Nephron (organoid): ENCODE data around the gene DPH3.

Experiments
- H3K27ac Mint-ChIP-seq, 3 experiments: 2 replicates each; pipeline ENCODE4 v1.8.0; 2020; ENCODE audit warnings: mixed read lengths in 3 of 3, mild to moderate bottlenecking in 2 of 3, moderate library complexity in 1 of 3
- H3K27me3 Mint-ChIP-seq: 2 replicates; pipeline ENCODE4 v1.8.0; 2021; ENCODE audit warnings: low read depth, mild to moderate bottlenecking, moderate library complexity, mixed read lengths
- H3K36me3 Mint-ChIP-seq: 2 replicates; pipeline ENCODE4 v1.8.0; 2020; ENCODE audit warnings: low read depth, mixed read lengths
- H3K4me1 Mint-ChIP-seq: 2 replicates; pipeline ENCODE4 v1.8.0; 2020; ENCODE audit warnings: mixed read lengths
- H3K4me3 Mint-ChIP-seq, 3 experiments: 2 replicates each; pipeline ENCODE4 v1.8.0; 2020; ENCODE audit warnings: mild to moderate bottlenecking in 3 of 3, mixed read lengths in 3 of 3, moderate library complexity in 2 of 3
- H3K9me3 Mint-ChIP-seq: 2 replicates; pipeline ENCODE4 v1.8.0; 2020; ENCODE audit warnings: mixed read lengths
- CTCF ChIP-seq, 3 experiments: fragments of 200-600 bp; sonication (generic); IDR thresholded peaks; one replicate each; pipeline ENCODE4 v1.5.0; 2021; ENCODE audit warnings: antibody characterized with exemption in 3 of 3; ENCODE audit not compliant: unreplicated experiment in 3 of 3

DPH3 gene

GRCh38 chr3:16248556-16248955, 16.2 kb downstream of the DPH3 start:
- Mint-ChIP-seq H3K4me3 (no peak overlapping the region), H3K4me1 (no peaks in the 10 kb centered on the region), H3K27me3 (peaks cover 10% of the 10 kb centered on the region), H3K9me3 (no peaks in the 10 kb centered on the region), H3K36me3 (no peaks in the 10 kb centered on the region), H3K27ac (no peak overlapping the region)
- TF ChIP-seq CTCF (IDR thresholded peaks at IDR 0.05; ENCODE audit: unreplicated experiment in 3 of 3) = no peak

GRCh38 chr3:16247282-16248061, 17.3 kb downstream of the DPH3 start:
- no peaks in the 10 kb centered on the region for H3K36me3 Mint-ChIP-seq
- no peaks in the 10 kb centered on the region for H3K9me3 Mint-ChIP-seq
- peaks cover 16% of the 10 kb centered on the region for H3K27me3 Mint-ChIP-seq
- H3K4me1 Mint-ChIP-seq = no peaks in the 10 kb centered on the region
- H3K27ac Mint-ChIP-seq = no peak overlapping the region
- H3K4me3 Mint-ChIP-seq = no peak overlapping the region
- peak; percentile 92 to 93 (median 93) for TF ChIP-seq CTCF (IDR thresholded peaks at IDR 0.05; ENCODE audit: unreplicated experiment in 3 of 3)

- Mint-ChIP-seq H3K9me3 (no peaks in the 10 kb centered on the region), H3K36me3 (no peaks in the 10 kb centered on the region), H3K27ac (no peak overlapping the region), H3K4me1 (no peaks in the 10 kb centered on the region), H3K27me3 (peaks cover 20% of the 10 kb centered on the region), H3K4me3 (no peak overlapping the region)
- no peak for TF ChIP-seq CTCF (IDR thresholded peaks at IDR 0.05; ENCODE audit: unreplicated experiment in 3 of 3)
Measured at GRCh38 chr3:16245609-16246008, 19.1 kb downstream of the DPH3 start.

- Mint-ChIP-seq H3K9me3 (no peaks in the 10 kb centered on the region), H3K4me1 (no peaks in the 10 kb centered on the region), H3K27me3 (peaks cover 20% of the 10 kb centered on the region), H3K27ac (no peak overlapping the region), H3K4me3 (no peak overlapping the region), H3K36me3 (no peaks in the 10 kb centered on the region)
- no peak for TF ChIP-seq CTCF (IDR thresholded peaks at IDR 0.05; ENCODE audit: unreplicated experiment in 3 of 3)
Measured at GRCh38 chr3:16243706-16244490, 20.8 kb downstream of the DPH3 start.

GRCh38 chr3:16242177-16242576, 22.6 kb downstream of the DPH3 start:
- Mint-ChIP-seq H3K4me1 (no peaks in the 10 kb centered on the region), H3K27me3 (peaks cover 16% of the 10 kb centered on the region), H3K4me3 (no peak overlapping the region), H3K9me3 (no peaks in the 10 kb centered on the region), H3K27ac (no peak overlapping the region), H3K36me3 (no peaks in the 10 kb centered on the region)
- no peak for TF ChIP-seq CTCF (IDR thresholded peaks at IDR 0.05; ENCODE audit: unreplicated experiment in 3 of 3)
